Ascending aorta (tissue), 2 donors: ENCODE results near the gene ADPRH. TPM values are rescaled to one million over a fixed set of nuclear protein-coding genes. Genes with fewer than 3 reads are reported as not detected.
"Not testable (repeated sequence)": the region's sequence is repeated elsewhere in the genome, so short reads cannot be mapped to it uniquely, and the experiment has no call there.

Experiments used
- DNase-seq, 2 donors: peaks; one replicate each; pipeline ENCODE4 v3.0.0-alpha.2; 2019; ENCODE audit warnings: low spot score in 2 of 2
- H3K27ac ChIP-seq, 2 donors: fragments of 200-600 bp; sonication (generic); one replicate each; pipeline ENCODE4 v1.5.1; 2016 to 2017; ENCODE audit warnings: mild to moderate bottlenecking in 1 of 2
- H3K27me3 ChIP-seq: fragments of 200-600 bp; sonication (generic); one replicate; pipeline ENCODE4 v1.5.1; 2017
- H3K36me3 ChIP-seq, 2 donors: fragments of 200-600 bp; sonication (generic); one replicate each; pipeline ENCODE4 v1.5.1; 2016
- H3K4me1 ChIP-seq, 2 donors: fragments of 200-600 bp; sonication (generic); one replicate each; pipeline ENCODE4 v1.5.1; 2016 to 2017; ENCODE audit warnings: mild to moderate bottlenecking in 1 of 2
- H3K4me3 ChIP-seq, 2 donors: fragments of 200-600 bp; sonication (generic); one replicate each; pipeline ENCODE4 v1.5.1; 2016 to 2017; ENCODE audit warnings: mild to moderate bottlenecking in 1 of 2
- H3K9me3 ChIP-seq, 2 donors: fragments of 200-600 bp; sonication (generic); one replicate each; pipeline ENCODE4 v1.5.1; 2016
- intact Hi-C: fragments of 100-400 bp; cut with DNase I; formaldehyde crosslinking; loops from one replicate; pipeline ENCODE4 v1.15.1; 2023
- total RNA-seq: library from RNA; depleted of rRNA; stranded (reverse); fragments of >200 nt; gene quantifications from one replicate; pipeline ENCODE4 v1.1.0, GENCODE V29; 2016
- TF ChIP-seq, protein P1 (sequence below), 3 experiments: fragments of 200-600 bp in 2 of 3; fragments of 450-650 bp in 1 of 3; sonication (generic) in 2 of 3; IDR thresholded peaks; one replicate each; pipeline ENCODE4 v1.5.1; 2016 to 2019; ENCODE audit warnings: antibody characterized with exemption in 3 of 3, mild to moderate bottlenecking in 1 of 3, moderate library complexity in 1 of 3

The ADPRH gene
- total RNA-seq, 1 donor from 2014 or later, result 32.1 TPM

DNA sequence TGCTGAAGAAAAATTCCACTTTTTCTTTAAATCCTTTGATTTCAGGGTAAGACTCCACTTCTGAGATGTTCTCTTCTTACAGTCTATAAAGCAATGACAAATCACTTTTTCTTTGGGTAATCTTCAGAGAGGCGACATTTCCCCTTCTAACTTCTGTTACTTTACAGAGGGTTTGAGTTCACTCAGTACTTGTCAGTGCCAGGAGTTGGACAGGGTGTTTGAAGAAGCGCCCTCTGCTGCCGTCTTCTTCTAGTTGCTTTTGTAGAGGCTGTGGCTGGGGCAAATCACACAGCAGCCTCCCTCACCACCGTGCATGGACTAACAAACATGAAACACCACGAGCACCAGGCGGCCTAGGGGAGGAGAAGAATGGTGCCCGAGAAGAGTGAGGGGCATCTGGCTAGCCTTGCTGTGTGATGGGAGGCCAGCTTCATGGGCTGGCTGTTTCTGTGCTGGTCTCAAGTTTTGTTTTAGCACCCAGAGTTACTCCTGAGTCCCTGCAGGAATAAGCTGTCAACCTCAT is 19.8 kb upstream of the ADPRH start, which contains the start of gene CD80:
Gene CD80 (minus strand): TSS at position 174 of the 523 bp plus-strand sequence. CDS start 1,886 bp downstream, outside the sequence.
- TF ChIP-seq, protein P1, sequence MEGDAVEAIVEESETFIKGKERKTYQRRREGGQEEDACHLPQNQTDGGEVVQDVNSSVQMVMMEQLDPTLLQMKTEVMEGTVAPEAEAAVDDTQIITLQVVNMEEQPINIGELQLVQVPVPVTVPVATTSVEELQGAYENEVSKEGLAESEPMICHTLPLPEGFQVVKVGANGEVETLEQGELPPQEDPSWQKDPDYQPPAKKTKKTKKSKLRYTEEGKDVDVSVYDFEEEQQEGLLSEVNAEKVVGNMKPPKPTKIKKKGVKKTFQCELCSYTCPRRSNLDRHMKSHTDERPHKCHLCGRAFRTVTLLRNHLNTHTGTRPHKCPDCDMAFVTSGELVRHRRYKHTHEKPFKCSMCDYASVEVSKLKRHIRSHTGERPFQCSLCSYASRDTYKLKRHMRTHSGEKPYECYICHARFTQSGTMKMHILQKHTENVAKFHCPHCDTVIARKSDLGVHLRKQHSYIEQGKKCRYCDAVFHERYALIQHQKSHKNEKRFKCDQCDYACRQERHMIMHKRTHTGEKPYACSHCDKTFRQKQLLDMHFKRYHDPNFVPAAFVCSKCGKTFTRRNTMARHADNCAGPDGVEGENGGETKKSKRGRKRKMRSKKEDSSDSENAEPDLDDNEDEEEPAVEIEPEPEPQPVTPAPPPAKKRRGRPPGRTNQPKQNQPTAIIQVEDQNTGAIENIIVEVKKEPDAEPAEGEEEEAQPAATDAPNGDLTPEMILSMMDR (IDR thresholded peaks at IDR 0.05), result peak in 1 of 3 experiments; percentile 22

DNA sequence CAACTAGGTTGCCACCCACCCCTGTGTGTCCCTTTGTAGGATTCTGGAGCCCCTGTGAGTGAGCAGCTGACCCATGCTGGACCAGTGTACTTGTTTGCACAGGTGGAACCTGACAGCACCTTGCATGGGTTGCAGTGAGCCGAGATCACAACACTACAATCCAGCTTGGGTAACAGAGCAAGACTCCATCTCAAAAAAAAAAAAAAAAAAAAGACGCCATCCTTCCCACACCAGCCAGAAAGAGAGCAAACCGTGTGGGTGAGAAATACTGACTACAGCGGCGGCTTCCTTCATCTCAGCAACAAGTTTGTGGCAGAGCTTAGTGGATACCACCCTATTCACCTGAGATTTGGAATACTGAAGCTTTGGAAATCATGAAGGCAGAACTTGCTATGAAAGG is 19.1 kb upstream of the ADPRH start:
- Histone ChIP-seq H3K4me1 (no peaks in the 10 kb centered on the region), H3K27me3 (no peaks in the 10 kb centered on the region), H3K27ac (no peak overlapping the region), H3K4me3 (no peak overlapping the region), H3K36me3 (no peaks in the 10 kb centered on the region), H3K9me3 (no peaks in the 10 kb centered on the region)
- intact Hi-C loops, result no loop called here
- DNase-seq, result no peak
- TF ChIP-seq, protein P1 (IDR thresholded peaks at IDR 0.05), result no peak

More for the DNA sequence above, 19.8 kb upstream of the ADPRH start, which contains the start of gene CD80:
- no peaks in the 10 kb centered on the region for H3K27me3 ChIP-seq
- H3K27ac ChIP-seq, result no peak within 1 kb of the TSS
- DNase-seq, result peak in 1 of 2 donors; percentile 74
- no peak within 1 kb of the TSS for H3K4me3 ChIP-seq
- H3K9me3 ChIP-seq, result no peaks in the 10 kb centered on the region
- H3K36me3 ChIP-seq, result no peaks in the 10 kb centered on the region
- intact Hi-C loops, result no loop called here
- no peaks in the 10 kb centered on the region for H3K4me1 ChIP-seq

- Histone ChIP-seq H3K36me3 (no peaks in the 10 kb centered on the region), H3K27ac (no peak overlapping the region), H3K4me1 (no peaks in the 10 kb centered on the region), H3K4me3 (no peak overlapping the region), H3K9me3 (no peaks in the 10 kb centered on the region), H3K27me3 (no peaks in the 10 kb centered on the region)
- DNase-seq, result no peak
- TF ChIP-seq, protein P1 (IDR thresholded peaks at IDR 0.05), result no peak
- intact Hi-C loops, result no loop called here
These were observed 16.9 kb upstream of the ADPRH start for GRCh38 chr3:119562307-119562961.

DNA sequence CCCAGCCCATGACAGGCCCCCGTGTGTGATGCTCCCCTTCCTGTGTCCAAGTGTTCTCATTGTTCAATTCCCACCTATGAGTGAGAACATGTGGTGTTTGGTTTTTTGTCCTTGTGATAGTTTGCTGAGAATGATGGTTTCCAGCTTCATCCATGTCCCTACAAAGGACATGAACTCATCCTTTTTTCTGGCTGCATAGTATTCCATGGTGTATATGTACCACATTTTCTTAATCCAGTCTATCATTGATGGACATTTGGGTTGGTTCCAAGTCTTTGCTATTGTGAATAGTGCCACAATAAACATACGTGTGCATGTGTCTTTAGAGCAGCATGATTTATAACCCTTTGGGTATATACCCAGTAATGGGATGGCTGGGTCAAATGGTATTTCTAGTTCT is 16.0 kb upstream of the ADPRH start:
- H3K4me1 ChIP-seq, H3K36me3 ChIP-seq, H3K9me3 ChIP-seq, H3K27me3 ChIP-seq, DNase-seq, H3K27ac ChIP-seq, intact Hi-C loops, H3K4me3 ChIP-seq: not testable (repeated sequence)

DNA sequence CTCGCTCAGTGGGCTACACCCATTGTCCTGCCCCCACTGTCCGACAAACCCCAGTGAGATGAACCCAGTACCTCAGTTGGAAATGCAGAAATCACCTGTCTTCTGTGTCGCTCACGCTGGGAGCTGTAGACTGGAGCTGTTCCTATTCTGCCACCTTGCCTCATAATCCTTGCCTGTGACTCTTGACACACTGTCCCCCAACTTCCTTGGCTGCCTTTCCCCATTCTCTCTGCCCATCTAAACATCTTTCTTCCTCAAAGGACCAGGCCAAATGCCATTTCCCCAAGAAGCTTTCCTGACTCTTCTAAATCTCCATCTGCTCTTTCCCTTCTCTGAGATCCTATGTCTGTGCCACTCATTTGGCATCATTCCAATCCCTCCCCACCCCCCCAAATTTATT is 10.1 kb upstream of the ADPRH start:
- TF ChIP-seq, protein P1 (IDR thresholded peaks at IDR 0.05), result no peak
- no peak overlapping the region for H3K27ac ChIP-seq
- no peaks in the 10 kb centered on the region for H3K36me3 ChIP-seq
- no peak for DNase-seq
- no peaks in the 10 kb centered on the region for H3K4me1 ChIP-seq
- no peaks in the 10 kb centered on the region for H3K27me3 ChIP-seq
- intact Hi-C loops, result no loop called here
- no peaks in the 10 kb centered on the region for H3K9me3 ChIP-seq
- no peak overlapping the region for H3K4me3 ChIP-seq

- Histone ChIP-seq H3K4me3 (no peak overlapping the region), H3K9me3 (no peaks in the 10 kb centered on the region), H3K27ac (no peak overlapping the region), H3K4me1 (no peaks in the 10 kb centered on the region), H3K27me3 (no peaks in the 10 kb centered on the region), H3K36me3 (no peaks in the 10 kb centered on the region)
- intact Hi-C loops, result no loop called here
- TF ChIP-seq, protein P1 (IDR thresholded peaks at IDR 0.05), result no peak
- no peak for DNase-seq
These were observed 9.1 kb upstream of the ADPRH start for GRCh38 chr3:119570229-119570628.
